ENCODE measurements around the gene HCN3.

The HCN3 gene

DNA sequence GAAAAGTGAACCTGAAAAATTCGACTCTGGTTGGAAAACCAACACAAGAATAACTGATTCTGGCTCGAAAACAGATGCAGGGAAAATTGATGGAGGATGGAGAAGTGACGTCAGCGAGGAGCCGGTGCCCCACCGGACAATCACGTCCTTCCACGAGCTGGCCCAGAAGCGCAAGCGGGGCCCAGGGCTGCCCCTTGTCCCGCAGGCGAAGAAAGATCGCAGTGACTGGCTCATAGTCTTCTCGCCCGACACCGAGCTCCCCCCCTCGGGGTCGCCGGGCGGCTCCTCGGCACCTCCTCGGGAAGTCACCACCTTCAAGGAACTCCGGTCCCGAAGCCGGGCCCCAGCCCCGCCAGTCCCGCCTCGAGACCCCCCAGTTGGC lies 45.3 kb downstream of the HCN3 start:
- no peak for DNase-seq (ENCODE audit: extremely low read depth, insufficient read length)
- Histone ChIP-seq H3K27me3 (replicated peaks; ENCODE audit: control insufficient read depth, insufficient read depth, low read length) (no peaks in the 10 kb centered on the region), H3K4me3 (replicated peaks; ENCODE audit: low read depth, low read length) (peak overlapping the region; percentile 89), H3K36me3 (ENCODE audit: control insufficient read depth, insufficient read depth, low read length) (peaks cover 11% of the 10 kb centered on the region)
- TF ChIP-seq, protein P1, sequence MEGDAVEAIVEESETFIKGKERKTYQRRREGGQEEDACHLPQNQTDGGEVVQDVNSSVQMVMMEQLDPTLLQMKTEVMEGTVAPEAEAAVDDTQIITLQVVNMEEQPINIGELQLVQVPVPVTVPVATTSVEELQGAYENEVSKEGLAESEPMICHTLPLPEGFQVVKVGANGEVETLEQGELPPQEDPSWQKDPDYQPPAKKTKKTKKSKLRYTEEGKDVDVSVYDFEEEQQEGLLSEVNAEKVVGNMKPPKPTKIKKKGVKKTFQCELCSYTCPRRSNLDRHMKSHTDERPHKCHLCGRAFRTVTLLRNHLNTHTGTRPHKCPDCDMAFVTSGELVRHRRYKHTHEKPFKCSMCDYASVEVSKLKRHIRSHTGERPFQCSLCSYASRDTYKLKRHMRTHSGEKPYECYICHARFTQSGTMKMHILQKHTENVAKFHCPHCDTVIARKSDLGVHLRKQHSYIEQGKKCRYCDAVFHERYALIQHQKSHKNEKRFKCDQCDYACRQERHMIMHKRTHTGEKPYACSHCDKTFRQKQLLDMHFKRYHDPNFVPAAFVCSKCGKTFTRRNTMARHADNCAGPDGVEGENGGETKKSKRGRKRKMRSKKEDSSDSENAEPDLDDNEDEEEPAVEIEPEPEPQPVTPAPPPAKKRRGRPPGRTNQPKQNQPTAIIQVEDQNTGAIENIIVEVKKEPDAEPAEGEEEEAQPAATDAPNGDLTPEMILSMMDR (IDR thresholded peaks at IDR 0.05; ENCODE audit: insufficient read depth, low read length, poor library complexity, severe bottlenecking): no peak

DNA sequence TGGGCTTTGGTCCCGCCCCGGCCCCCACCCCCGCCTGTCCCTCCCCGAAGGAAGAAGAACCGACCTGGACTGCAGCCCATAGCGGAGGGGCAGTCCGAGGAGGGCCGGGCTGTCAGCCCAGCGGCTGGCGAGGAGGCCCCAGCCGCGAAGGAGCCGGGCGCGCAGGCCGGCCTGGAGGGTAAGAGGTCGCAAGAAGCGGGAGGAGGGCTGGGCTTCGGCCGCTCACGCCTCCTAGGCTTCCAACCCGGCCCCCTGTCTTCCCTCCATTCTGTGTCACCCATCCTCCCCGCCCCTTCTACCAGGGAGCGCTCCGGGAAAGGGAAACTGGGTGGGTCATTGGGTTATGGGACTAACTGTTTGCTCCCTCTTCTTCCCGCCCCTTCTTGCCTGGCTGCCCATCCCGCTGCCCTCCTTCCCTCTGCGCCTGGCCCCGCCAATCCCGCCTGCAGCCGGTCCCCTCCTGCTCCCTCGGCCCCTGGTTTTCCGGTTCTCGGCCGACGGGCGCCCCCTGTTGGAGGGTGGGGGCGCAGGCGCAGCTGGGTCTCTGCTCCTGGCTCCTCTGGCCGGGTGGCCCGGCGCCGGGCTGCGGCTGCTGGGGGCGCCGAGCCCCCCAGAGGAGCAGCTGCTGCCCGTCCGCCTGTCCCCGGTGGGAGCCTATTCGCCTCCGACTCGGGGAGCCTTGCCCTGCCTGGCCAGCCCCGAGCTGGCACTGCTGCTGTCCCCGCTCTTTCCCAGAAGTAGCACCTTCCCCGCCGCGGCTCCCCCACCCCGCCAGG lies 45.9 kb downstream of the HCN3 start:
- Histone ChIP-seq H3K36me3 (ENCODE audit: control insufficient read depth, insufficient read depth, low read length) (peaks cover 10% of the 10 kb centered on the region), H3K27me3 (replicated peaks; ENCODE audit: control insufficient read depth, insufficient read depth, low read length) (no peaks in the 10 kb centered on the region), H3K4me3 (replicated peaks; ENCODE audit: low read depth, low read length) (peak overlapping the region; percentile 89)
- TF ChIP-seq, protein P1 (IDR thresholded peaks at IDR 0.05; ENCODE audit: insufficient read depth, low read length, poor library complexity, severe bottlenecking): peak; percentile 88
- peak; percentile 88 for DNase-seq (ENCODE audit: extremely low read depth, insufficient read length)

DNA sequence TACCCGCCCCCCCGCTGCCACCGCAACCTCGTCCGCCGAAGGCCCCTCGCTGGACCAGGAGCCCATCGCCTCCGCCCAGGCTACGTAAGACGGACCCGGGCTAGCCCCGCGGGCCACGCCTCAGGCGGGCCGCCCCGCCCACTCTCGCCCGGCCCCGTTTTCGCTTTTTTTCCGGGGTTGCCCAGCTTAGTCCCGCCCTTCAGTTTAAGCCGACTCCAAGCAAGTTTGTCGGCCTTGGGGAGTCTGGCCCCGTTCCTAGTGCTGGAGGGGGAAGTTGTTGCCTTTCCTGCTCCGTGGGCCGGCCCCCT lies 46.4 kb downstream of the HCN3 start:
- TF ChIP-seq, protein P1 (IDR thresholded peaks at IDR 0.05; ENCODE audit: insufficient read depth, low read length, poor library complexity, severe bottlenecking): no peak
- DNase-seq (ENCODE audit: extremely low read depth, insufficient read length): peak; percentile 92
- Histone ChIP-seq H3K4me3 (replicated peaks; ENCODE audit: low read depth, low read length) (peak overlapping the region; percentile 89), H3K27me3 (replicated peaks; ENCODE audit: control insufficient read depth, insufficient read depth, low read length) (no peaks in the 10 kb centered on the region), H3K36me3 (ENCODE audit: control insufficient read depth, insufficient read depth, low read length) (peaks cover 5% of the 10 kb centered on the region)

DNA sequence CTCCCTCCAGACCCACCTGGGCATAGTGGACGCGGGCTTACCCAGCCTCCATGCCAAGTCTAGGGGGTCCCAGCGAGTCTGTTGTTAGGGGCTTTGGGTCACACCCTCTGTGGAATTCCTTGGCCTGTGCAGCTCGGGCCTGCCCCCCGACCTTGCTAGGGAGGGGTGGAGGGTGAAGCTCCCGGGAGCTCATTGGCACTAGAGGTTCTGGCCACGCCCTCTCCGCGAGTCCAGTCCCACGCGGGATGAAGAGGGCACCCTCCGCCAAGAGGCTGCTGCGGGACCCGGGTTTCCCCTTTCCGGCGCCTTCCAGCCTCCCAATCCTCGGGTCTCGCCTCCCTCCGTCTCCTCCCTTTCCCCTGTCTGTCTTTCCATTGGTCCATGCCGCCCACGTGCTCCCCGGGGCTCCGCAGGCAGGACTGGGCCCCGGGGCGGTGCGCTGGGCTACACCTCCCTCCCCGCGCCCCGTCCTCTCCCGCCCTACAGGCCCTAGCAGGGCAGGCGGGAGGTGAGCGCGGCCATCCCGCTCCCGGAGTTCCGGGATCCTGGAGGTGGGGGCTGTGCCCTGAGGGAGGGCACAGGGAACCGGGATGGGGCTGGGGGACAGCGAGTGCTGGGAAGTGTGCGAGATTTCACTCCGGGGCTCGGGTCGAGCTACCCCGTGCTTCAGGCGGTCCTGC lies 46.9 kb downstream of the HCN3 start:
- TF ChIP-seq, protein P1 (IDR thresholded peaks at IDR 0.05; ENCODE audit: insufficient read depth, low read length, poor library complexity, severe bottlenecking): no peak
- H3K36me3 ChIP-seq (ENCODE audit: control insufficient read depth, insufficient read depth, low read length): peaks cover 3% of the 10 kb centered on the region
- no peaks in the 10 kb centered on the region for H3K27me3 ChIP-seq (replicated peaks; ENCODE audit: control insufficient read depth, insufficient read depth, low read length)
- H3K4me3 ChIP-seq (replicated peaks; ENCODE audit: low read depth, low read length): peak overlapping the region; percentile 89
- DNase-seq (ENCODE audit: extremely low read depth, insufficient read length): peak; percentile 91

DNA sequence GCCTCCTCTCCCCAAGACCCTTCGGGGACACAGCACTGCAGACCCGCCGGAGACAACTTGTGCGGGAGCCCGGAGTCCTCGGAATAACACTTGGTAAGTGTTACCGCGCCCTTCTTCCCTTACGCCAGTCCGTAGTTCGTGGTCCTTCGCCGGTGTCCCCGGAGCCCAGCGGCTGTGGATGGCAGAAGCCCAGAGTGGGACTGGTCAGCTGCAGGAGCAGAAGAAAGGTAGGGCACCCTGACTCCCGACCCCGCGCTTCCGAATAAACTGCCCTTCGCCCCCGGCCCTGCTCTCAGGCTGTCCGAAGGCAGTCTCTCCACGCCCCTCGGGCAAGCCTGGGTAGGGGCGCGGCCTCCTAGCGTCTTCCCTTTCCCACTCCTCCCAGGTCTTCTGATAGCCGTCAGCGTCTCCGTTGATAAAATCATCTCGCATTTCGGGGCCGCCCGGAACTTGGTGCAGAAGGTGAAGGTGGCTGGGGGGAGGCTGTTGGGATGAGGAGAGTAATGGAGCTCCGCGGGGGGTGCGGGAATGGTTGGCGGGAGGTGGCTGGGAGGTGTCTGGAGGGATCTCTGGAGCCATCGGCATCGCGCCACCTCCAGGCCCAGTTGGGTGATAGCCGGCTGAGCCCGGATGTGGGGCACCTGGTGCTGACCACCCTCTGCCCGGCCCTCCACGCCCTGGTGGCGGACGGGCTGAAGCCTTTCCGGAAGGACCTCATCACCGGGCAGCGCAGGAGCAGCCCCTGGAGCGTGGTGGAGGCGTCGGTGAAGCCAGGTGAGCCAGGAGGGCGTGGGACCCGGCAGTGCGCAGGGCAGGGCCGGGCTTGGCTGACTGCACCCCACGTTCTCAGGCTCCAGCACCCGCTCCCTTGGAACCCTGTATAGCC lies 47.7 kb downstream of the HCN3 start:
- peak; percentile 42 for DNase-seq (ENCODE audit: extremely low read depth, insufficient read length)
- Histone ChIP-seq H3K4me3 (replicated peaks; ENCODE audit: low read depth, low read length) (peak overlapping the region; percentile 89), H3K27me3 (replicated peaks; ENCODE audit: control insufficient read depth, insufficient read depth, low read length) (no peaks in the 10 kb centered on the region), H3K36me3 (ENCODE audit: control insufficient read depth, insufficient read depth, low read length) (peaks cover 3% of the 10 kb centered on the region; the same call in 1 of the 2 replicates)
- TF ChIP-seq, protein P1 (IDR thresholded peaks at IDR 0.05; ENCODE audit: insufficient read depth, low read length, poor library complexity, severe bottlenecking): peak; percentile 41
